ENCODE results near the gene SLCO4A1. TPM values are rescaled to one million over a fixed set of nuclear protein-coding genes. Genes with fewer than 3 reads are reported as not detected.

SLCO4A1 gene
- total and polyA plus RNA-seq, 2 experiments from 2014 or later = 0.15 to 1.0 TPM

DNA sequence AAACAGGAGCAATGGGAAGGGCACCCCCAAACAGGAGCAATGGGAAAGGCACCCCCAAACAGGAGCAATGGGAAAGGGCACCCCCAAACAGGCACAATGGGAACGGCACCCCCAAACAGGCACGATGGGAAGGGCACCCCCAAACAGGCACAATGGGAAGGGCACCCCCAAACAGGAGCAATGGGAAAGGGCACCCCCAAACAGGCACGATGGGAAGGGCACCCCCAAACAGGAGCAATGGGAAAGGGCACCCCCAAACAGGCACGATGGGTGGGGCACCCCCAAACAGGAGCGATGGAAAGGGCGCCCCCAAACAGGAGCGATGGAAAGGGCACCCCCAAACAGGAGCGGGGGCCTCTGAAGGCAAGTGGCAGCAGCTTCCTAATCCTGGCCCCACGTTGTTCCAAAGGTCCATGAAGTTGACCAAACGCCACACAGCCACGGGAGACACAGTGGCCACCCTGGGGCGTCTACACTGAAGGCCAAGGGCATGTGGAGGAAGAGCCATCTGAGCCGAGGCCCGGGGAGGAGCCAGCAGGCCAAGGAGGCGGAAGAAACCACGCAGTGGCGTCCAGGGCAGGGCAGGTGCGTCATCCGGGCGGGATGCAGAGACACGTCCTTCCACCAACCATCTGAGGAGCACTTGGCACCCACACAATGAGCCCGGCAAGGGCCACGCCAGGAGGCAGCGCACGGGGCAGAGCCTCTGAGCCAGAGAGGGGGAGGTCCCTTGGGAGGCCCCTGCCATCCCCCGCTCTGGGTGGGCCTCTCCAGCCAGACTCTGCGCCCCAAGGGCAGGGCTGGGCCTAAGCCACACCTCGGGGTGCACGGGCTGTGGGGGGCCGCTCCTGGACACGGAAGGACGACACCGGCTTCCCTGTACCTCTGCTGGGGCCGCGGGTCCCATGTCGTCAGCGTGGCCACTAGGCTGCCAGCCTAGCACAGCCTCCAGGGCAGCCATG, 44.8 kb downstream of the SLCO4A1 start:
- no peaks in the 10 kb centered on the region for H3K36me3 ChIP-seq
- TF ChIP-seq, protein P1, sequence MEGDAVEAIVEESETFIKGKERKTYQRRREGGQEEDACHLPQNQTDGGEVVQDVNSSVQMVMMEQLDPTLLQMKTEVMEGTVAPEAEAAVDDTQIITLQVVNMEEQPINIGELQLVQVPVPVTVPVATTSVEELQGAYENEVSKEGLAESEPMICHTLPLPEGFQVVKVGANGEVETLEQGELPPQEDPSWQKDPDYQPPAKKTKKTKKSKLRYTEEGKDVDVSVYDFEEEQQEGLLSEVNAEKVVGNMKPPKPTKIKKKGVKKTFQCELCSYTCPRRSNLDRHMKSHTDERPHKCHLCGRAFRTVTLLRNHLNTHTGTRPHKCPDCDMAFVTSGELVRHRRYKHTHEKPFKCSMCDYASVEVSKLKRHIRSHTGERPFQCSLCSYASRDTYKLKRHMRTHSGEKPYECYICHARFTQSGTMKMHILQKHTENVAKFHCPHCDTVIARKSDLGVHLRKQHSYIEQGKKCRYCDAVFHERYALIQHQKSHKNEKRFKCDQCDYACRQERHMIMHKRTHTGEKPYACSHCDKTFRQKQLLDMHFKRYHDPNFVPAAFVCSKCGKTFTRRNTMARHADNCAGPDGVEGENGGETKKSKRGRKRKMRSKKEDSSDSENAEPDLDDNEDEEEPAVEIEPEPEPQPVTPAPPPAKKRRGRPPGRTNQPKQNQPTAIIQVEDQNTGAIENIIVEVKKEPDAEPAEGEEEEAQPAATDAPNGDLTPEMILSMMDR (IDR thresholded peaks at IDR 0.05; ENCODE audit: low read depth, low read length) = no peak
- no peak for DNase-seq (ENCODE audit: low read depth in 1 of 2, low spot score in 1 of 2)
- H3K9me3 ChIP-seq (ENCODE audit: low read depth) = no peaks in the 10 kb centered on the region
- no peak overlapping the region for H3K27ac ChIP-seq
- H3K4me1 ChIP-seq (ENCODE audit: low read depth) = peaks cover 5% of the 10 kb centered on the region
- no peak overlapping the region for H3K4me3 ChIP-seq
- H3K27me3 ChIP-seq = no peaks in the 10 kb centered on the region

DNA sequence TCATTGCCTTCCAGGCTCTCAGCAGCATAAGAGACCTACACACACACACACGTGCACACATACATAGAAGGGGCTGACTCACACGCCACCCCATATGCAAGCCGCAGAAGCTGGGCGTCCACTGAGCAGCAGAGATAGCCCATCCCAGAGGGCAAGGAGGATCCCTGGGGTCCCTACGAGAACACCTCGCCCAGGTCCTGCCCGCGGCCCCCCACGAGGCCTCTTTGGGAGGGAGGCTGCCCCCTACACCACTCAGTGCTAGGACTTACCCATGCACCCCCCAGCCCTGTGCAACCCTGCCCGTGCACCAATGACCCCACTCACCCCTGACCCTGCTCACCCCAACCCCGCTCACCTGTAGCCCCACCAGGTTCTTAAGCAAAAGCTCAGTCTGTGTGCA, 45.8 kb downstream of the SLCO4A1 start:
- H3K27me3 ChIP-seq = no peaks in the 10 kb centered on the region
- no peak overlapping the region for H3K4me3 ChIP-seq
- TF ChIP-seq, protein P1 (IDR thresholded peaks at IDR 0.05; ENCODE audit: low read depth, low read length) = no peak
- H3K27ac ChIP-seq = no peak overlapping the region
- no peaks in the 10 kb centered on the region for H3K9me3 ChIP-seq (ENCODE audit: low read depth)
- H3K4me1 ChIP-seq (ENCODE audit: low read depth) = peaks cover 5% of the 10 kb centered on the region
- no peak for DNase-seq (ENCODE audit: low read depth in 1 of 2, low spot score in 1 of 2)
- no peaks in the 10 kb centered on the region for H3K36me3 ChIP-seq

DNA sequence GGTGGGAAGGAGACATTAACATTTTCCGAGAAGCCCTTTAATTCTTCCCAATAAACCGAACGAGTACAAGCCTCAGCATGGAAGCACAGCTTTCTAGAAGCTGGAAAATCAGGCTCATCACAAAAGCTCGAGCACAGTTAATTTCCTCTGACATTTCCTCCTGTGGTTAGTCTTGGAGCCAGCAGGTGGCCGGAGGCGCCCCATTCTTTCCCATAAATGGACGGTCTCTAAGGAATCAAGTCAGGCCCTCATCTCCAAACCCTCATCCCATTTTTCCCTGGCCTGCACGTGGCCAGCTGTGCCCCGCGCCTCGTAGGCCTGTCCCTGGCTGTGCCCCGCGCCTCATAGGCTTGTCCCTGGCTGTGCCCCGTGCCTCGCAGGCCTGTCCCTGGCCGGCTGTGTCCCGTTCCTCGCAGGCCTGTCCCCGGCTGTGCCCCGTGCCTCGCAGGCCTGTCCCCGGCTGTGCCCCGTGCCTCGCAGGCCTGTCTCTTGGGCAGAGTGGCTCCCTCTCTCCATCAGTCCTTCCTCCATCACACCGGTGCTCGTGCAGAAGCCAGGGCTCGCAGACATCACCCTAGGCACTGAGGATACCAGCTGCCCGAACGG, 46.7 kb downstream of the SLCO4A1 start:
- no peaks in the 10 kb centered on the region for H3K36me3 ChIP-seq
- no peak overlapping the region for H3K4me3 ChIP-seq
- H3K27ac ChIP-seq = no peak overlapping the region
- TF ChIP-seq, protein P1 (IDR thresholded peaks at IDR 0.05; ENCODE audit: low read depth, low read length) = peak; percentile 5
- peaks cover 5% of the 10 kb centered on the region for H3K4me1 ChIP-seq (ENCODE audit: low read depth)
- DNase-seq (ENCODE audit: low read depth in 1 of 2, low spot score in 1 of 2) = peak in 1 of 2 donors; percentile 24
- H3K9me3 ChIP-seq (ENCODE audit: low read depth) = no peaks in the 10 kb centered on the region
- no peaks in the 10 kb centered on the region for H3K27me3 ChIP-seq

DNA sequence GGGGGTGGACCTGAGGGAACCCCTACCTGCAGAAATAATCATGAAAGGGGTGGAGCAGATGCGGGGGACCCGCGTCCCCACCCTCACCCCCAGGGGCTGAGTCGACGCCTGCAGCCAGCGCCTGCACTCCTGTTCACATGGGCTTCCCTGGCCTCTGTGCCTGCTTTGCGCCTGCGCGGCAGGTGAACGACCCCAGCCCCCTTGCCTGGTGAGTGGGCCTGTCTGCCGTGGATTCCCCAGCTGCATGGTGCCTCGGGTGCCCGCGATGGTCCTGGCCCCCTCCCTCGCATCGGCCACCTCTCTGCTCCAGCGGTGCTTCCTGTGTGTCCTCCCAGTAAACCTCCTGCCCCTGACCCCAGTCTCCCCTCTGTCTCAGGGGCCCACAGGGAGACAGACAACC, 47.6 kb downstream of the SLCO4A1 start:
- H3K4me1 ChIP-seq (ENCODE audit: low read depth) = peaks cover 5% of the 10 kb centered on the region
- no peaks in the 10 kb centered on the region for H3K27me3 ChIP-seq
- no peaks in the 10 kb centered on the region for H3K9me3 ChIP-seq (ENCODE audit: low read depth)
- H3K4me3 ChIP-seq = no peak overlapping the region
- DNase-seq (ENCODE audit: low read depth in 1 of 2, low spot score in 1 of 2) = no peak
- no peak overlapping the region for H3K27ac ChIP-seq
- H3K36me3 ChIP-seq = no peaks in the 10 kb centered on the region
- TF ChIP-seq, protein P1 (IDR thresholded peaks at IDR 0.05; ENCODE audit: low read depth, low read length) = no peak

DNA sequence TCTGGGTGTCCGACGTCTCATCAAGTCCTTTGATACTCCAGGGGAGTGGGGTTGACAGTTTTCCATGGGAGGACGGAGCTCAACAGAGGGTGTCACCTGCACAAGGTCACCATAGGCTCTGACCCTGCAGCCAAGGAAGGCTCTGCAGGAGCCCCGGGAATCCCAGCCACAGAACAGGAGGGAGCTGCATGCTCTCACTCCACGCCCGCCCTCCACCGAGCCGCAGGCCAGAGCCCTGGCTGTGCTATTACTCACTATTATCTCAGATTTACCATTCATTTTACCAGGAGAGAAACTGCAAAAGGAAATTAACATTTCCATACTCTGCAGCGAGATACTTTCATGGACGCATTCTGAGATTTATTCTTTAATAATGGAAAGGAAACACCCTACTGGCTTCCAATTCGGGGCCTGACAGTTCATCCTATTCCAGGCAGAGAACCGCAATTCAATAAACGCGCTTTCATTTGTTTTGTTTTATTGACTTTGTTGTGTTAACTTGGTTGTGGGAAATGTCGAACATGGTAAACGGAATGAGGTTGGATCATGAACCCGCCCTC, 48.0 kb downstream of the SLCO4A1 start:
- Histone ChIP-seq H3K9me3 (ENCODE audit: low read depth) (no peaks in the 10 kb centered on the region), H3K36me3 (no peaks in the 10 kb centered on the region), H3K27ac (no peak overlapping the region), H3K4me1 (ENCODE audit: low read depth) (peaks cover 5% of the 10 kb centered on the region), H3K27me3 (no peaks in the 10 kb centered on the region), H3K4me3 (no peak overlapping the region)
- TF ChIP-seq, protein P1 (IDR thresholded peaks at IDR 0.05; ENCODE audit: low read depth, low read length) = no peak
- DNase-seq (ENCODE audit: low read depth in 1 of 2, low spot score in 1 of 2) = no peak

Data from cardiac muscle cell (in vitro differentiated cells and primary cell).